HEK293 (cell line): Measurements from ENCODE around the gene AIRE.

Source experiments
- CTCF ChIA-PET: fragments of 350-600 bp; formaldehyde crosslinking; extraction: SDS; loops from one replicate; lab custom pipeline; 2021; ENCODE audit warnings: antibody characterized with exemption; lab: Yijun Ruan, JAX
- POLR2A ChIA-PET: fragments of 300-600 bp; formaldehyde crosslinking; extraction: SDS; loops from one replicate; lab custom pipeline; 2020; ENCODE audit warnings: antibody characterized with exemption, inconsistent platforms; lab: Yijun Ruan, JAX
- H3K27ac ChIP-seq: fragments of 200-500 bp; sonication (Bioruptor generic); 2 replicates; pipeline ENCODE4 v1.5.1; 2014; ENCODE audit warnings: low read depth, low read length, control low read depth, inconsistent platforms; ENCODE audit errors: extremely low read depth
- H3K36me3 ChIP-seq, 2 experiments: fragments of 200-500 bp in 1 of 2; sonication (Bioruptor generic) in 1 of 2; 1 replicate in 1 of 2; 2 replicates in 1 of 2; pipeline ENCODE4 v1.5.1; 2014 to 2017; ENCODE audit warnings: inconsistent platforms in 2 of 2, low read length in 2 of 2; ENCODE audit not compliant: control insufficient read depth in 2 of 2, insufficient read depth in 1 of 2
- H3K4me1 ChIP-seq: fragments of 200-500 bp; sonication (Bioruptor generic); 2 replicates; pipeline ENCODE4 v1.5.1; 2014; ENCODE audit warnings: mild to moderate bottlenecking, low read length, inconsistent platforms; ENCODE audit not compliant: control insufficient read depth, insufficient read depth
- H3K4me3 ChIP-seq: 2 replicates; pipeline ENCODE4 v1.5.1; 2011; ENCODE audit warnings: low read depth, mild to moderate bottlenecking, control low read depth, low read length, moderate library complexity
- H3K9me3 ChIP-seq: fragments of 200-500 bp; sonication (Bioruptor generic); 2 replicates; pipeline ENCODE4 v1.5.1; 2014; ENCODE audit warnings: low read depth, low read length, inconsistent platforms; ENCODE audit not compliant: control insufficient read depth, insufficient read depth
- BCL11B ChIP-seq: fragments of 450-650 bp; formaldehyde crosslinking; IDR thresholded peaks from 2 replicates; pipeline ENCODE4 v1.5.1; 2016; ENCODE audit warnings: low read depth, missing biosample characterization, missing genetic modification characterization
- EGR2 ChIP-seq: fragments of 450-650 bp; formaldehyde crosslinking; IDR thresholded peaks from 2 replicates; pipeline ENCODE4 v1.5.1; 2016; ENCODE audit warnings: low read depth, missing biosample characterization, missing genetic modification characterization
- KLF1 ChIP-seq: fragments of 450-650 bp; formaldehyde crosslinking; IDR thresholded peaks from 2 replicates; pipeline ENCODE4 v1.5.1; 2016; ENCODE audit warnings: missing biosample characterization, missing genetic modification characterization
- KLF16 ChIP-seq: fragments of 450-650 bp; formaldehyde crosslinking; IDR thresholded peaks from 2 replicates; pipeline ENCODE4 v1.5.1; 2017; ENCODE audit warnings: missing biosample characterization, missing genetic modification characterization
- SP2 ChIP-seq: fragments of 450-650 bp; formaldehyde crosslinking; IDR thresholded peaks from 2 replicates; pipeline ENCODE4 v1.5.1; 2016; ENCODE audit warnings: missing biosample characterization, missing genetic modification characterization
- TCF7L2 ChIP-seq: IDR thresholded peaks from 2 replicates; pipeline ENCODE4 v1.6.1; 2011; ENCODE audit warnings: low read depth, mild to moderate bottlenecking, inconsistent platforms, low read length, moderate library complexity, borderline replicate concordance
- ZIC2 ChIP-seq: fragments of 450-650 bp; formaldehyde crosslinking; IDR thresholded peaks from 2 replicates; pipeline ENCODE4 v1.5.1; 2016; ENCODE audit warnings: missing biosample characterization, missing genetic modification characterization
- ZNF146 ChIP-seq: fragments of 450-650 bp; formaldehyde crosslinking; IDR thresholded peaks from 2 replicates; pipeline ENCODE4 v1.5.1; 2016; ENCODE audit warnings: missing biosample characterization, missing genetic modification characterization
- ZNF211 ChIP-seq: fragments of 450-650 bp; formaldehyde crosslinking; IDR thresholded peaks from 2 replicates; pipeline ENCODE4 v1.5.1; 2016; ENCODE audit warnings: low read depth, missing biosample characterization, missing genetic modification characterization
- ZNF23 ChIP-seq: fragments of 450-650 bp; formaldehyde crosslinking; IDR thresholded peaks from 2 replicates; pipeline ENCODE4 v1.5.1; 2016; ENCODE audit warnings: missing biosample characterization, missing genetic modification characterization, borderline replicate concordance
- ZNF248 ChIP-seq: fragments of 450-650 bp; formaldehyde crosslinking; IDR thresholded peaks from 2 replicates; pipeline ENCODE4 v1.5.1; 2017; ENCODE audit warnings: missing biosample characterization, missing genetic modification characterization
- ZNF558 ChIP-seq: fragments of 450-650 bp; formaldehyde crosslinking; IDR thresholded peaks from 2 replicates; pipeline ENCODE4 v1.5.1; 2016; ENCODE audit warnings: missing biosample characterization, missing genetic modification characterization
- ZNF837 ChIP-seq: fragments of 450-650 bp; formaldehyde crosslinking; IDR thresholded peaks from 2 replicates; pipeline ENCODE4 v1.5.1; 2016; ENCODE audit warnings: missing biosample characterization, missing genetic modification characterization
- ZSCAN23 ChIP-seq: fragments of 450-650 bp; formaldehyde crosslinking; IDR thresholded peaks from 2 replicates; pipeline ENCODE4 v1.5.1; 2016; ENCODE audit warnings: missing biosample characterization, missing genetic modification characterization
- ZXDB ChIP-seq: fragments of 450-650 bp; formaldehyde crosslinking; IDR thresholded peaks from 2 replicates; pipeline ENCODE4 v1.5.1; 2016; ENCODE audit warnings: missing biosample characterization, missing genetic modification characterization
- TF ChIP-seq, protein P1 (sequence below): fragments of 450-650 bp; formaldehyde crosslinking; IDR thresholded peaks from 2 replicates; pipeline ENCODE4 v1.5.1; 2016; ENCODE audit warnings: missing biosample characterization, missing genetic modification characterization
- TF ChIP-seq, protein P2 (sequence below): fragments of 450-650 bp; formaldehyde crosslinking; IDR thresholded peaks from 2 replicates; pipeline ENCODE4 v1.5.1; 2016; ENCODE audit warnings: missing biosample characterization, missing genetic modification characterization
- TF ChIP-seq, protein P3 (sequence below): fragments of 450-650 bp; formaldehyde crosslinking; IDR thresholded peaks from 2 replicates; pipeline ENCODE4 v1.5.1; 2017; ENCODE audit warnings: missing biosample characterization, mild to moderate bottlenecking, missing genetic modification characterization, moderate library complexity
- TF ChIP-seq, protein P4 (sequence below): fragments of 450-650 bp; formaldehyde crosslinking; IDR thresholded peaks from 2 replicates; pipeline ENCODE4 v1.5.1; 2016; ENCODE audit warnings: missing biosample characterization, missing genetic modification characterization
- TF ChIP-seq, protein P5 (sequence below): fragments of 450-650 bp; formaldehyde crosslinking; IDR thresholded peaks from 2 replicates; pipeline ENCODE4 v1.5.1; 2016; ENCODE audit warnings: missing biosample characterization, missing genetic modification characterization

AIRE gene

GRCh38 chr21:44314561-44314960 lies 28.9 kb downstream of the AIRE start:
- CTCF ChIA-PET = interaction anchor here (0.6 kb wide), 1 partner anchor 12 kb away, joined by 4 read pairs; no protein-coding TSS in a partner anchor
- Histone ChIP-seq H3K36me3 (peaks cover 8 to 95% of the 10 kb centered on the region in 2 experiments; a peak in 2 of 3 replicates), H3K27ac (no peak overlapping the region), H3K4me1 (no peaks in the 10 kb centered on the region), H3K4me3 (no peak overlapping the region), H3K9me3 (no peaks in the 10 kb centered on the region)
- POLR2A ChIA-PET = no interaction called here
- no peak for TF ChIP-seq ZNF146 (tag by site-specific recombination)
- TF ChIP-seq ZNF23 (tag by site-specific recombination) = no peak
- no peak for TF ChIP-seq ZXDB
- no peak for TF ChIP-seq ZNF837
- no peak for TF ChIP-seq TCF7L2
- no peak for TF ChIP-seq ZNF248 (tag by site-specific recombination)

- no peaks in the 10 kb centered on the region for H3K4me1 ChIP-seq
- CTCF ChIA-PET = interaction anchor here (1.0 to 1.4 kb wide), 2 partner anchors 11 to 18 kb away, joined by 6 to 7 read pairs; no protein-coding TSS in a partner anchor
- H3K27ac ChIP-seq = peak overlapping the region; percentile 46; the same call in 1 of the 2 replicates
- H3K4me3 ChIP-seq = no peak overlapping the region
- H3K9me3 ChIP-seq = no peaks in the 10 kb centered on the region
- TF ChIP-seq ZIC2 (peak; percentile 87), KLF1 (peak; percentile 73), SP2 (0 out of 2 replicates have a peak, but pooled peaks have one; percentile 28), ZSCAN23 (tag by site-specific recombination) (no peak), ZNF211 (tag by site-specific recombination) (no peak), BCL11B (tag by site-specific recombination) (no peak)
- TF ChIP-seq, protein P1, sequence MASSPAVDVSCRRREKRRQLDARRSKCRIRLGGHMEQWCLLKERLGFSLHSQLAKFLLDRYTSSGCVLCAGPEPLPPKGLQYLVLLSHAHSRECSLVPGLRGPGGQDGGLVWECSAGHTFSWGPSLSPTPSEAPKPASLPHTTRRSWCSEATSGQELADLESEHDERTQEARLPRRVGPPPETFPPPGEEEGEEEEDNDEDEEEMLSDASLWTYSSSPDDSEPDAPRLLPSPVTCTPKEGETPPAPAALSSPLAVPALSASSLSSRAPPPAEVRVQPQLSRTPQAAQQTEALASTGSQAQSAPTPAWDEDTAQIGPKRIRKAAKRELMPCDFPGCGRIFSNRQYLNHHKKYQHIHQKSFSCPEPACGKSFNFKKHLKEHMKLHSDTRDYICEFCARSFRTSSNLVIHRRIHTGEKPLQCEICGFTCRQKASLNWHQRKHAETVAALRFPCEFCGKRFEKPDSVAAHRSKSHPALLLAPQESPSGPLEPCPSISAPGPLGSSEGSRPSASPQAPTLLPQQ (tag by site-specific recombination) = 0 out of 2 replicates have a peak, but pooled peaks have one; percentile 30
- TF ChIP-seq, protein P2, sequence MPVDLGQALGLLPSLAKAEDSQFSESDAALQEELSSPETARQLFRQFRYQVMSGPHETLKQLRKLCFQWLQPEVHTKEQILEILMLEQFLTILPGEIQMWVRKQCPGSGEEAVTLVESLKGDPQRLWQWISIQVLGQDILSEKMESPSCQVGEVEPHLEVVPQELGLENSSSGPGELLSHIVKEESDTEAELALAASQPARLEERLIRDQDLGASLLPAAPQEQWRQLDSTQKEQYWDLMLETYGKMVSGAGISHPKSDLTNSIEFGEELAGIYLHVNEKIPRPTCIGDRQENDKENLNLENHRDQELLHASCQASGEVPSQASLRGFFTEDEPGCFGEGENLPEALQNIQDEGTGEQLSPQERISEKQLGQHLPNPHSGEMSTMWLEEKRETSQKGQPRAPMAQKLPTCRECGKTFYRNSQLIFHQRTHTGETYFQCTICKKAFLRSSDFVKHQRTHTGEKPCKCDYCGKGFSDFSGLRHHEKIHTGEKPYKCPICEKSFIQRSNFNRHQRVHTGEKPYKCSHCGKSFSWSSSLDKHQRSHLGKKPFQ (tag by site-specific recombination) = no peak
- TF ChIP-seq, protein P3, sequence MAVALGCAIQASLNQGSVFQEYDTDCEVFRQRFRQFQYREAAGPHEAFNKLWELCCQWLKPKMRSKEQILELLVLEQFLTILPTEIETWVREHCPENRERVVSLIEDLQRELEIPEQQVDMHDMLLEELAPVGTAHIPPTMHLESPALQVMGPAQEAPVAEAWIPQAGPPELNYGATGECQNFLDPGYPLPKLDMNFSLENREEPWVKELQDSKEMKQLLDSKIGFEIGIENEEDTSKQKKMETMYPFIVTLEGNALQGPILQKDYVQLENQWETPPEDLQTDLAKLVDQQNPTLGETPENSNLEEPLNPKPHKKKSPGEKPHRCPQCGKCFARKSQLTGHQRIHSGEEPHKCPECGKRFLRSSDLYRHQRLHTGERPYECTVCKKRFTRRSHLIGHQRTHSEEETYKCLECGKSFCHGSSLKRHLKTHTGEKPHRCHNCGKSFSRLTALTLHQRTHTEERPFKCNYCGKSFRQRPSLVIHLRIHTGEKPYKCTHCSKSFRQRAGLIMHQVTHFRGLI (tag by site-specific recombination) = no peak
- H3K36me3 ChIP-seq = peaks cover 8 to 94% of the 10 kb centered on the region in 2 experiments; a peak in 2 of 3 replicates
- POLR2A ChIA-PET = interaction anchor here (0.7 kb wide), 1 partner anchor 10 kb away, joined by 3 read pairs; no protein-coding TSS in a partner anchor
Measured at GRCh38 chr21:44315691-44316203, 30.1 kb downstream of the AIRE start.

GRCh38 chr21:44316277-44316900 lies 30.7 kb downstream of the AIRE start:
- Histone ChIP-seq H3K27ac (0 out of 2 replicates have a peak overlapping the region, but pooled peaks have one; percentile 46), H3K4me3 (no peak overlapping the region), H3K4me1 (no peaks in the 10 kb centered on the region), H3K9me3 (no peaks in the 10 kb centered on the region), H3K36me3 (peaks cover 3 to 91% of the 10 kb centered on the region in 2 experiments; a peak in 2 of 3 replicates)
- CTCF ChIA-PET = interaction anchor here (1.0 to 1.4 kb wide), 2 partner anchors 12 to 19 kb away, joined by 6 to 7 read pairs; no protein-coding TSS in a partner anchor
- POLR2A ChIA-PET = no interaction called here
- TF ChIP-seq, protein P4, sequence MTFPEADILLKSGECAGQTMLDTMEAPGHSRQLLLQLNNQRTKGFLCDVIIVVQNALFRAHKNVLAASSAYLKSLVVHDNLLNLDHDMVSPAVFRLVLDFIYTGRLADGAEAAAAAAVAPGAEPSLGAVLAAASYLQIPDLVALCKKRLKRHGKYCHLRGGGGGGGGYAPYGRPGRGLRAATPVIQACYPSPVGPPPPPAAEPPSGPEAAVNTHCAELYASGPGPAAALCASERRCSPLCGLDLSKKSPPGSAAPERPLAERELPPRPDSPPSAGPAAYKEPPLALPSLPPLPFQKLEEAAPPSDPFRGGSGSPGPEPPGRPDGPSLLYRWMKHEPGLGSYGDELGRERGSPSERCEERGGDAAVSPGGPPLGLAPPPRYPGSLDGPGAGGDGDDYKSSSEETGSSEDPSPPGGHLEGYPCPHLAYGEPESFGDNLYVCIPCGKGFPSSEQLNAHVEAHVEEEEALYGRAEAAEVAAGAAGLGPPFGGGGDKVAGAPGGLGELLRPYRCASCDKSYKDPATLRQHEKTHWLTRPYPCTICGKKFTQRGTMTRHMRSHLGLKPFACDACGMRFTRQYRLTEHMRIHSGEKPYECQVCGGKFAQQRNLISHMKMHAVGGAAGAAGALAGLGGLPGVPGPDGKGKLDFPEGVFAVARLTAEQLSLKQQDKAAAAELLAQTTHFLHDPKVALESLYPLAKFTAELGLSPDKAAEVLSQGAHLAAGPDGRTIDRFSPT (tag by site-specific recombination) = peak; percentile 22; the same call in 1 of the 2 replicates
- TF ChIP-seq ZNF558 (tag by site-specific recombination) (no peak), KLF16 (tag by site-specific recombination) (no peak), SP2 (no peak), EGR2 (tag by site-specific recombination) (peak; percentile 100), KLF1 (peak; percentile 52)
- TF ChIP-seq, protein P5, sequence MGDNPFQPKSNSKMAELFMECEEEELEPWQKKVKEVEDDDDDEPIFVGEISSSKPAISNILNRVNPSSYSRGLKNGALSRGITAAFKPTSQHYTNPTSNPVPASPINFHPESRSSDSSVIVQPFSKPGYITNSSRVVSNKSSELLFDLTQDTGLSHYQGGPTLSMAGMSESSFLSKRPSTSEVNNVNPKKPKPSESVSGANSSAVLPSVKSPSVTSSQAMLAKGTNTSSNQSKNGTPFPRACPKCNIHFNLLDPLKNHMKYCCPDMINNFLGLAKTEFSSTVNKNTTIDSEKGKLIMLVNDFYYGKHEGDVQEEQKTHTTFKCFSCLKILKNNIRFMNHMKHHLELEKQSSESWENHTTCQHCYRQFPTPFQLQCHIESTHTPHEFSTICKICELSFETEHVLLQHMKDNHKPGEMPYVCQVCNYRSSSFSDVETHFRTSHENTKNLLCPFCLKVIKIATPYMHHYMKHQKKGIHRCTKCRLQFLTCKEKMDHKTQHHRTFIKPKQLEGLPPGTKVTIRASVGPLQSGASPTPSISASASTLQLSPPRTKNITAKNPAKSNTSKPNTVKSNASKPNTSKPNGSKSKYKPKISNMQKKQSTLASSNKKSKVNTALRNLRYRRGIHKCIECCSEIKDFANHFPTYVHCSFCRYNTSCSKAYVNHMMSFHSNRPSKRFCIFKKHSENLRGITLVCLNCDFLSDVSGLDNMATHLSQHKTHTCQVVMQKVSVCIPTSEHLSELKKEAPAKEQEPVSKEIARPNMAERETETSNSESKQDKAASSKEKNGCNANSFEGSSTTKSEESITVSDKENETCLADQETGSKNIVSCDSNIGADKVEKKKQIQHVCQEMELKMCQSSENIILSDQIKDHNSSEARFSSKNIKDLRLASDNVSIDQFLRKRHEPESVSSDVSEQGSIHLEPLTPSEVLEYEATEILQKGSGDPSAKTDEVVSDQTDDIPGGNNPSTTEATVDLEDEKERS = no peak
